Suppressor macrophage treated with lipopolysaccharide for 1 hour (primary cell): ENCODE measurements around the gene MEGF6.

Source experiments
- DNase-seq, 3 donors: peaks; one replicate each; pipeline ENCODE4 v3.0.0-alpha.2; 2020 to 2022

Gene MEGF6

GRCh38 chr1:3478187-3478586 lies 133.1 kb downstream of the MEGF6 start:
- DNase-seq: no peak

- no peak for DNase-seq
Measured at GRCh38 chr1:3477241-3477995, 133.9 kb downstream of the MEGF6 start.

GRCh38 chr1:3476666-3477065 lies 134.6 kb downstream of the MEGF6 start:
- no peak for DNase-seq

GRCh38 chr1:3475839-3476573 lies 135.3 kb downstream of the MEGF6 start:
- DNase-seq: no peak

- no peak for DNase-seq
Measured at GRCh38 chr1:3474421-3474820, 136.9 kb downstream of the MEGF6 start.

- DNase-seq: no peak
Measured at GRCh38 chr1:3474016-3474415, 137.3 kb downstream of the MEGF6 start.

GRCh38 chr1:3473381-3473844 lies 137.9 kb downstream of the MEGF6 start:
- DNase-seq: no peak

GRCh38 chr1:3472906-3473305 lies 138.4 kb downstream of the MEGF6 start:
- DNase-seq: no peak

- no peak for DNase-seq
Measured at GRCh38 chr1:3472088-3472850, 139.0 kb downstream of the MEGF6 start.

- peak; percentile 53 to 66 (median 60) for DNase-seq
Measured at GRCh38 chr1:3471356-3472087, 139.8 kb downstream of the MEGF6 start.

GRCh38 chr1:3470650-3471355 lies 140.5 kb downstream of the MEGF6 start:
- no peak for DNase-seq

- DNase-seq: no peak
Measured at GRCh38 chr1:3469849-3470649, 141.3 kb downstream of the MEGF6 start.

- no peak for DNase-seq
Measured at GRCh38 chr1:3469104-3469848, 142.0 kb downstream of the MEGF6 start.

- DNase-seq: no peak
Measured at GRCh38 chr1:3468236-3469103, 142.8 kb downstream of the MEGF6 start.

GRCh38 chr1:3467096-3468036 lies 143.9 kb downstream of the MEGF6 start:
- no peak for DNase-seq

- no peak for DNase-seq
Measured at GRCh38 chr1:3466366-3467075, 144.8 kb downstream of the MEGF6 start.

GRCh38 chr1:3465935-3466321 lies 145.4 kb downstream of the MEGF6 start:
- DNase-seq: no peak
